ENCODE results near the gene SUPT16H. TPM values are rescaled to one million over a fixed set of nuclear protein-coding genes. Genes with fewer than 3 reads are reported as not detected.

The SUPT16H gene
- total and polyA plus RNA-seq, 10 of the 15 experiments (the other 5 are each of a cell fraction or from before 2014, with no cell fraction given) = 90.7 to 201 (median 121) TPM

GRCh38 chr14:21343035-21343794 is 40.6 kb downstream of the SUPT16H start:
- H3K4me1 ChIP-seq (ENCODE audit: control insufficient read depth, insufficient read depth, low read length) = no peaks in the 10 kb centered on the region
- FAIRE-seq (no peak), ATAC-seq (no peak), DNase-seq (ENCODE audit: low read depth, low spot score) (no peak)
- in situ Hi-C loops (cut with MboI) = no loop called here
- ChIA-PET POLR2A (interaction anchor here (0.7 to 1.1 kb wide), 2 partner anchors 10 to 14 kb away, joined by 3 to 4 read pairs; no protein-coding TSS in a partner anchor), RAD21 (ENCODE audit: unreplicated experiment) (no interaction called here), CTCF (no interaction called here), SMC1A (ENCODE audit: uncharacterized antibody, unreplicated experiment) (no interaction called here)
- TF ChIP-seq SREBF2 (IDR thresholded peaks at IDR 0.05; ENCODE audit: low read length) (no peak), NFYB (IDR thresholded peaks at IDR 0.05; ENCODE audit: insufficient read depth, low read depth, low read length) (no peak), MEF2A (IDR thresholded peaks at IDR 0.05; ENCODE audit: insufficient read depth, low read depth, low read length) (no peak), NR2C2 (IDR thresholded peaks at IDR 0.05; ENCODE audit: borderline replicate concordance, control insufficient read depth, insufficient read length, low read depth) (no peak), TARDBP (IDR thresholded peaks at IDR 0.05; ENCODE audit: borderline replicate concordance) (no peak), SPI1 (IDR thresholded peaks at IDR 0.05; ENCODE audit: borderline replicate concordance, insufficient read depth, low read depth, low read length) (no peak), SMAD5 (IDR thresholded peaks at IDR 0.05; ENCODE audit: low read depth) (no peak), ATF2 (IDR thresholded peaks at IDR 0.05; ENCODE audit: low read length) (no peak), RELB (IDR thresholded peaks at IDR 0.05; ENCODE audit: low read depth) (no peak), SIN3A (IDR thresholded peaks at IDR 0.05; ENCODE audit: low read depth, low read length) (no peak), USF2 (IDR thresholded peaks at IDR 0.05; ENCODE audit: borderline replicate concordance, low read depth, low read length) (no peak)
- no TSS peak for BruUV-seq (replicated peaks)
- H3K36me3 ChIP-seq (ENCODE audit: control insufficient read depth in 2 of 2, insufficient read depth in 2 of 2, low read length in 1 of 2) = no peaks in the 10 kb centered on the region
- H3K27ac ChIP-seq (ENCODE audit: control insufficient read depth, insufficient read depth) = no peak overlapping the region
- no peak overlapping the region for H3K4me3 ChIP-seq
- intact Hi-C loops (cut with micrococcal nuclease; ENCODE audit: unreplicated experiment) = no loop called here
- WGBS (ENCODE audit: insufficient coverage, insufficient replicate concordance, low lambda C conversion rate, missing lambda C conversion rate) = 60% methylated on average over 13 of the region's 13 CpGs
- no peak overlapping the region for H2AFZ ChIP-seq (ENCODE audit: control insufficient read depth, low read depth, low read length)
- no peaks in the 10 kb centered on the region for H3K79me2 ChIP-seq (ENCODE audit: control insufficient read depth, insufficient read depth, low read length)
- H3K9ac ChIP-seq (ENCODE audit: control insufficient read depth, insufficient read depth, low read length) = no peak overlapping the region
- H3K4me2 ChIP-seq (ENCODE audit: control insufficient read depth, insufficient read depth) = no peak overlapping the region
- H4K20me1 ChIP-seq (ENCODE audit: control insufficient read depth, insufficient read depth) = no peaks in the 10 kb centered on the region
- H3K27me3 ChIP-seq (replicated peaks in 1 of 2; ENCODE audit: control insufficient read depth in 2 of 2, insufficient read depth in 2 of 2, low read length in 1 of 2) = no peaks in the 10 kb centered on the region
- H3K9me3 ChIP-seq (replicated peaks; ENCODE audit: control insufficient read depth, insufficient read depth, low read length) = no peaks in the 10 kb centered on the region
